Left lobe of liver (tissue), 2 donors: ENCODE results near the gene IL10RB. TPM values are rescaled to one million over a fixed set of nuclear protein-coding genes. Genes with fewer than 3 reads are reported as not detected.
"Not testable (repeated sequence)": the region's sequence is repeated elsewhere in the genome, so short reads cannot be mapped to it uniquely, and the experiment has no call there.

Experiments
- ATAC-seq: fragments of 200-7000 bp; cut with Tn5 transposase; one replicate; pipeline ENCODE4 v1.9.1; 2020; ENCODE audit warnings: mild to moderate bottlenecking, moderate library complexity
- DNase-seq: peaks from one replicate; pipeline ENCODE4 v3.0.0-alpha.2; 2020; ENCODE audit warnings: low spot score
- total RNA-seq: library from RNA; stranded (reverse); gene quantifications from one replicate; pipeline ENCODE4 v1.2.1, GENCODE V29; 2021
- donor health status: DM: no; HTN: no; CAD: no; lungs with moderate emphysema.
- donor health status: DM: no; HTN: yes; CAD: no.

The IL10RB gene
- total RNA-seq, result 12.3 TPM

DNA sequence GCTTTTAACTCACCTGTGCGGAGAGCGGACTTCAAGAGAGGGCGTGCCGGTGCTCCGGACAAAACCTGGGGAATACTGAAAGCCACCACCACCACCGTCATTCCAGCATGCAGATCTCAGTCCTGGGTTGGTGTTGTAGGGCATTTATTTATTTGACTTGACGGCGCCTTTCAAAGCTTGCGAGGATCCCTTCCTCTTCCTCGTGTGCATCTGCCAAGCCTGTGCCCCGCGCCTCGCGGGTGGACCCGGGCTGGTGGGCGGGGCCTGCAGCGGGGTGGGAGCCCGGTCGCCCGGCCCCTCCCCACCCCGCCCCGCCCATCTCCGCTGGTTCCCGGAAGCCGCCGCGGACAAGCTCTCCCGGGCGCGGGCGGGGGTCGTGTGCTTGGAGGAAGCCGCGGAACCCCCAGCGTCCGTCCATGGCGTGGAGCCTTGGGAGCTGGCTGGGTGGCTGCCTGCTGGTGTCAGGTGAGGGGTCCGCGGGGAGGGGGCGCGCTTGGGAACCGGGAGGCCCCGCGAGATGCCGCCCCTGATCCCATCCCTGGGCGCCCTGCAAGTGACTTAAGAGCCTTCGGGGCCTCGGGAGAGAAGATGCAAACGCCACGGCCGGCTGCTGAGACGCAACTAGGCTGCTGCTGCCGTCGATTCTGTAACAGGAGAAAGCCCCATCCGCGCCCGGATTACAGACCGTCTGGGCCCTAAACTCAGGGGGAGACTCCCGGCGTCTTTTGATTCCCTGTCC, at the start of gene IL10RB:
Gene IL10RB, plus strand, starts transcription at position 318 of the 739 bp plus-strand sequence. Its CDS starts 99 bp downstream, at position 417.
- ATAC-seq (peak; percentile 89), DNase-seq (peak; percentile 80)

DNA sequence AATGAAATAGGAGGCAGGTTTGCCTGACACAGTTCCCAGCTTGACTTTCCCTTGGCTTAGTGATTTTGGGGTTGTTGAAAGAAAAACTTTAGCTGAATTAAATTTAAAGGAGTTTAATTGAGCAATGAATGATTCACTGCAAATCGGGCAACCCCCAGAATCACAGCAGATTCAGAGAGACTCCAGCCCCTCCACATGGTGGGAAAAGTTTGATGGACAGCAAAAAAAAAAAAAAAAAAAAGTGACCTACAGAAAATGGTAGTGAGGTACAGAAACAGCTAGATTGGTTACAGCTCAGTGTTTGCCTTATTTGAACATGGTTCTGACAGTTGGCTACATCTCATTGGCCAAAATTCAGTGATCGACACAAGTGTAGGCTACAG, 49.0 kb upstream of the IL10RB start:
- ATAC-seq (no peak), DNase-seq (no peak)

GRCh38 chr21:33219300-33219699, 46.9 kb upstream of the IL10RB start:
- no peak for DNase-seq
- ATAC-seq, result no peak

GRCh38 chr21:33219954-33220353, 46.2 kb upstream of the IL10RB start:
- no peak for DNase-seq
- no peak for ATAC-seq

DNA sequence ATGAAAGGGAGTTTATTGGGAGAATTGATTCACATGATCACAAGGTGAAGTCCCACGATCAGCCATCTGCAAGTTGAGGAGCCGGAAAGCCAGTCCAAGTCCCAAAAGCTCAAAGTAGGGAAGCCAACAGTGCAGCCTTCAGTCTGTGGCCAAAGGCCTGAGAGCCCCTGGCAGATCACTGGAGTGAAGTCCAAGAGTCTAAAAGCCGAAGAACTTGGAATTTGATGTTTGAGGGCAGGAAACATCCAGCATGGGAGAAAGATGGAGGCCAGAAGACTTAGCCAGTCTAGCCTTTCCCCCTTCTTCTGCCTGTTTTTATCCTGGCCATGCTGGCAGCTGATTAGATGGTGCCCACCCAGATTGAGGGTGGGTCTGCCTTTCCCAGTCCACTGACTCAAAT, 40.8 kb upstream of the IL10RB start:
- not testable (repeated sequence) for DNase-seq
- ATAC-seq, result peak; percentile 5

DNA sequence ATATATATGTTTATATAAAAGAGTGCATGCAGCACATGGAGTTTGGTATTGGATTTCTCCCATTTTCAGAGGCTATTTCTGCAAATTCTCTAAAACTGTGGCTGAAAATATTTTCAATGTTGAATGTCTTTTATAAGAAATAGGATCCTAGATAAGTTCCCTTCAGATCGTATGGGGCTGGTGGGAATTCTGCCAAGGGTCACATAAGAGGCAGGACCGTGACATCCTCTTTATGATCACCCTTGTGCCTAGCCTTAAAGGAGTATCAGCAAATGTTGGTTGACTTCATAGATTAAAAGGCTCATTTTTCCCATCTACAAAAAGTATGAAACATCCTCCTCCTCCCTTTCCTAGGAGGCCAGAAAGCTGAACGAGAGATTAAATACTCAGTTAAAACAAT, 37.7 kb upstream of the IL10RB start:
- ATAC-seq (no peak), DNase-seq (no peak)

DNA sequence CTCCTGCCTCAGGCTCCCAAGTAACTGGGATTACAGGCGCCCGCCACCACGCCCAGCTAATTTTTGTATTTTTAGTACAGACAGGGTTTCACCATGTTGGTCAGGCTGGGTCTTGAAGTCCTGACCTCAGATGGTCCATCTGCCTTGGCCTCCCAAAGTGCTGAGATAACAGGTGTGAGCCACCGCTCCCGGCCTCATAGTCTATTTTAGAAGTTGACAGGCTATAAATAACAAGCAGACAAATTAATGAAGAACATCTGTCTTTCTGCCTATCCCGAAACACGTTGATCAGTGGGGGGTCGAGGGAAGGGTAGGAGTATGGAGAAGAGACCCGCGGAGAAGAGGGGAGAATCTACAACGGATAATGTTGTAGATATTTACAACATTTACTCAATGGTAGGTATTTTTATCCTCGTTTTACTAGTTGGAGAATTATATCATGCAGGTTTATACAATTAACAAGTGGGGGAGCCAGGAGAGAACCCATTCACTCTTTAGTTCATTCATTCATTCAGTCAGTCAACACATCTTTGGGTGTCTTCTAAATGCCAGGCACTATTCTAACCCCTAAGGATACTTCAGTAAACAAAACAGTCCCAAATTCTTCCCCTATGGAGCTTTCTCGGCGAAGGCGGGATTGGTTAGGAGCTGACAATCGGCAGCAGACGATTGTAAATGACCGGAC, 36.9 kb upstream of the IL10RB start:
- ATAC-seq (no peak), DNase-seq (no peak)

DNA sequence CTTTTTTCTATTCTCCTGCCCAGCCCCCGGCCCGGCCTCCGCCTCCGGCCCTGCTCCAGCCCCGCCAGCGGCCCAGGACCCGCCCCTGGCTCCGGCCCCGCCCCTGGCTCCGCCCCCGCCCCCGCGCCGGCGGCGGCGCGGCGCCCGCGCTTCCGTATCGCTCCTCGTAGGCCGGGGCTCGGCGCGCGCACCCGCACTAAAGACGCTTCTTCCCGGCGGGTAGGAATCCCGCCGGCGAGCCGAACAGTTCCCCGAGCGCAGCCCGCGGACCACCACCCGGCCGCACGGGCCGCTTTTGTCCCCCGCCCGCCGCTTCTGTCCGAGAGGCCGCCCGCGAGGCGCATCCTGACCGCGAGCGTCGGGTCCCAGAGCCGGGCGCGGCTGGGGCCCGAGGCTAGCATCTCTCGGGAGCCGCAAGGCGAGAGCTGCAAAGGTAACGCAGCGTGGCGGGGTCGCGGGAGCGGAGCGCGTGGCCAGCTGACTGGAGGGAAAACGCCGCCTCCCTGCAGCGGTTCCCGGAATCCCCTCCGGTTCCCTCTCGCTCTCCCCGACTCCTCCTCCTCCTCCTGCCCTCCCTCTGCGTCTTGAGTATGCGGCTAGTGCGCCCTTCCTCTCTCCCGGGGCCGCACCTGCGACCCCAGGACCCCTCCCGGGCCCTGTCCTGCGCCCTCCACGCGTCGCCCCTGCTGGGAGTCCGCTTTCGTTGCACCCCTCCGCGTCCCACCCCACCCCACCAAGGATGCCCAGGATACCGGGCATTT, 36.2 kb upstream of the IL10RB start, which contains the start of gene IFNAR2:
Gene IFNAR2, plus strand, starts transcription at position 155 of the 761 bp plus-strand sequence. CDS start 11,985 bp downstream, outside the sequence.
- DNase-seq (peak; percentile 88), ATAC-seq (peak; percentile 85)

DNA sequence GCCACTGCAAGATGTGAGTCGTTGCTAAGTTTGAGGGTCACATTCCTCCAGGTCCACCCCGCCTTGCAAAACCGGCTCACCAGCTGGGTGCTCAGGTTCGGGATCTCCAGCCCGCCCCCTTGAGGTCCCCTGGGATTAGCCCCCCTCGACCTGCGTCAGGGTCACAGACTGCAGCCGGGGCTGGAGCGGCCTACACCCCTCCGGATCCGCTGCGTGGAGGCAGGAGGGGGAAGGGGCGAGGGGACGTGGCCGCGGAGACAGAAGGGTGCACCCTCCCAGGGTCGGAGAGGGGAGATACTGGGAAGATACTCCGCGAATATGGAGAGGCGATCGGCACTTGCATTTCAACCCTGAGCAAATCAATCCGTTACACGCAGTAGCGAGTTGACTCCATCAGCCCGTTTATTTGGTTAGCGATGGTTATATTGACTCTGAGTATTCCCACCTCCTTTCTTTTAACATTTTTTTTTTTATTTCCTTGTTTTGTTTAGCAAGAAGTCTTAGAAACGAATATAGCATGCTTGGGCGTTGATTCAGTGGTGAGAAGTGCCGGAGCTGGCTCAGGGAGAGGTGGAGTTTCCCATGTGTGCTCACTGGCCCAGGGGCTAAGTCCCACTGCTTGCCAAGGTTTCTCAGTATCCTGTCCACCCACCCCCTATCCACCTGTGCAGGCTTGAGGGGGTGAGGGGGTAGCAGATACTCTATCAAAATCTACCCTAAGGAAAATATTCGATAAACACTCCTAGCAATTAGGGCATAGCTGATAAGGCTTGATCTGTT, 35.4 kb upstream of the IL10RB start:
- peak; percentile 54 for DNase-seq
- peak; percentile 32 for ATAC-seq

GRCh38 chr21:33231526-33231925, 34.6 kb upstream of the IL10RB start:
- ATAC-seq, result no peak
- DNase-seq, result no peak

GRCh38 chr21:33232291-33233034, 33.7 kb upstream of the IL10RB start:
- ATAC-seq, result no peak
- DNase-seq, result no peak

GRCh38 chr21:33234635-33235520, 31.3 kb upstream of the IL10RB start:
- no peak for DNase-seq
- no peak for ATAC-seq

- DNase-seq (no peak), ATAC-seq (no peak)
Measured at GRCh38 chr21:33236013-33236686, 30.0 kb upstream of the IL10RB start.

DNA sequence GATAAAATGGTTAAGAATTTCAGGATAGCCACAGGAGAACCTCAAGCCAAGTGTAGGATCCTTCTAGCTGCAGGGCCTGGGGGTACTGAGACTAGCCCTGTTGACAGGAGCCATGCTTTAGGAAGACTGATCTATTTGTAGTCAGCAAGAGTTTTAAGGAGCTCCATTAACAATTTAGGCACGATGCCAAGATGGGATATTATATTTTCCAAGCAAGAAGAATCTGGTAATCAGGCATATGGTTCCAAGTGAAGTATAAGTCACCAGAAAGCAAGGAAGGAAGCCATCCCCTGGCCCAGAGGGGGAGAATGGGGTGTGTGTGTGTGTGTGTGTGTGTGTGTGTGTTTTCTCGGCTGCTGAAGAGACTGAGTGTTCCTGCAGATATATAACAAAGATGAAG, 29.4 kb upstream of the IL10RB start:
- DNase-seq (no peak), ATAC-seq (no peak)

DNA sequence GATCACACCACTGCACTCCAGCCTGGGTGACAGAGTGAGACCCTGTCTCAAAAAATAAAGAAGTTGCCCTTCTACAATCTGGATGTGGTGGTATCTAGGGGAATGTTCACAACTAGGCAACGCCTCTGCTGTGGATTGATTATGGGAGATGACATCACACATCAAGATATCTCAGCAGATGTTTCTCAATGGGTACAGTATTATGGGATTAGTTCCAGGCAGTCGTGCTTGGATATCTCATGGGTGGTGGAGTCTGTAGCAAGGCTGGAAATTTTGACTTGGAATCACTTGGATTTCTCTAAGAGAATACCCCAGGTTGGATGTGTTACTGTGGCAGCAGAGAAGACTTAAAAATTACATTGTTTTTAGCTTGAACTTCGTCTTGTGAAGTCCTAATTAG, 28.7 kb upstream of the IL10RB start:
- DNase-seq (no peak), ATAC-seq (no peak)

GRCh38 chr21:33238146-33238545, 28.0 kb upstream of the IL10RB start:
- DNase-seq, result no peak

GRCh38 chr21:33238565-33239255, 27.5 kb upstream of the IL10RB start:
- no peak for ATAC-seq
- no peak for DNase-seq

More at GRCh38 chr21:33238146-33238545, 28.0 kb upstream of the IL10RB start:
- ATAC-seq, result no peak
